Measurements from ENCODE around the gene MAPKAP1. TPM values are rescaled to one million over a fixed set of nuclear protein-coding genes. Genes with fewer than 3 reads are reported as not detected.

The MAPKAP1 gene
- total RNA-seq, 8 experiments from 2014 or later = 36.0 to 159 (median 58.8) TPM

DNA sequence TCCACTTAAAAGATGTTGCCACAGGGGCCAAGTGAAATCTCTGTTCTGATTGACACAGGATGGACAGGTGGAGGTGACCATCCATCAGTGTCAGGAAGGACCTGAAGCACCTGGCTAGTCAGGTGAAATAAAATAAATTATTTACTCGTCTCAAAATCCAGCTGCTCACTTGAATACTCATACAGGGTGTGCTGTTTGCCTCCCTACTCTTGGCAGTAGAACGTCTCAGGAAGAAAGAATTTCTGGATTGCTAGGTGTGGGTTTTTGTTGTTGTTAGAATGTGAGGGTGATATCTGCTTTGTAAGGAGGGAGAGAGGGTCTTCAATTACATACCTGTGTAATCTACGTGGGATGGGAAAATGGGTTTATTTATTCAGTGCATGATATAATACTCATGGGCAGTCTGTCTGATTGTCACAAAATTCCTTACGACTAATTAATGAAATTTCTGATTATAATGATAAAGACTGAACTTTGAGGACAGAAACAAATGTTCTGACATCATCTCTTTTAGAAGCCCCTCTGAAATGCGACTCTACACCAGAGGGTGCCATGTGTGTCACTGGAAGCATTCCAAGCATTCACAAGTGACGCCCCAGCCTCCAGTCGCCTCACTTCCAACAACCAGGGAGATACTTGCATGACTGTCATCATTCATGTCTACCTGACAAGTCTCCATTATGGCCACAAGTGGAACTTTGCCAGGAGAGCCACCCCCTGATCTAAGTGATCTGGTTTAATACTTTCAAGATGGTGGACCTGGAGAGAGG is 227.0 kb downstream of the MAPKAP1 start:
- Histone ChIP-seq H3K27ac (no peak overlapping the region), H3K4me1 (replicated peaks in 1 of 2) (peaks cover 9% of the 10 kb centered on the region in 2 donors), H3K4me3 (no peak overlapping the region)
- WGBS, 10 experiments = 78 to 100% (median 91%) methylated on average over 1 to 7 of the region's 7 CpGs; no CpG with 5 or more reads in 1 of the 10 experiments
- no peak for ATAC-seq (replicated peaks in 6 of 8)
- in situ Hi-C loops (cut with MboI; ENCODE audit: low pct_unique_long_range_greater_than_20kb in 2 of 9, low sequenced_read_pairs in 9 of 9, unreplicated experiment in 9 of 9) = no loop called here

DNA sequence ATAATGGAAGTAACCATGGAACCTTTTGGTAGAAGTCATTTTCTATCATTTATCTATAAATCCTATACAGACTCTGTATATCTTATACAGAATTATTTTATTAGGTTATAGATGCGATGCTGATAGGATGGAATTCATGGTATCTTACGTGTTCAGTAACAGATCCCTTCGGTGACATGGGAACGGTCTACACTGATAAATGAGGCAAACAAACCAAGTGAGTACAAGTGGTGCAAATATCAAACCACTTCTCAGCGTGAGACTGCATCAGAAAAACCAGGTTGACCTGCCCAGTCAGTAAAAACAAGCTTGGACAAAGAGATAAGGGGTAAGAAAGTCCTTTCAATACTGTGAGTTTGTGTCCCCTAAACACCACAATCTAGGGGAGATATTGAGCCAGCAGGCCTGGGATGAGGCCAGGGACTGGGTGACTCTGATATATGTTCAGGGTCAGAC is 229.9 kb downstream of the MAPKAP1 start:
- no peak for ATAC-seq (replicated peaks in 6 of 8)
- H3K4me3 ChIP-seq = no peak overlapping the region
- in situ Hi-C loops (cut with MboI; ENCODE audit: low pct_unique_long_range_greater_than_20kb in 2 of 9, low sequenced_read_pairs in 9 of 9, unreplicated experiment in 9 of 9) = no loop called here
- 87 to 100% (median 96%) methylated on average over 4 to 5 of the region's 5 CpGs; no CpG with 5 or more reads in 3 of the 10 experiments for WGBS, 10 experiments
- no peak overlapping the region for H3K27ac ChIP-seq
- peaks cover 31 to 34% of the 10 kb centered on the region in 2 donors for H3K4me1 ChIP-seq (replicated peaks in 1 of 2)

DNA sequence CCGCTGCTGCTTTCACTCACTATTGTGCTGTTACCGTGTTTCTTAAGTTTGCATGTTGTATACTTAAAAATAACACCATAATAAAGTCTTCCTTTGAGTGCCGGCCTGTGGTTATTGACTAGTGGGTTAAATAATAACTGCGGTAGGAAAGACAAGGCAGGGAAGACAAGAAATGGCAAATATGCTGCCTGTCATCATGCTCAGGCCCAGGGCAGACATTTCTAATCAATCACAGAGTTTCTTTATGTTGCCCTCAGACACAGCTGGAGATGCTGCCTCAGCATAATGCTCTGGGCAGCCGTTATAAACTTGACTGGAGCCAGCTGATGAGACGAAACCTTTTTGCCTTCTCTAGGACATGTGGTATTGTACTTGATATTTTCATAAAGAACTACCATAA is 230.4 kb downstream of the MAPKAP1 start:
- Histone ChIP-seq H3K4me1 (replicated peaks in 1 of 2) (peaks cover 36 to 39% of the 10 kb centered on the region in 2 donors), H3K4me3 (no peak overlapping the region), H3K27ac (no peak overlapping the region)
- in situ Hi-C loops (cut with MboI; ENCODE audit: low pct_unique_long_range_greater_than_20kb in 2 of 9, low sequenced_read_pairs in 9 of 9, unreplicated experiment in 9 of 9) = no loop called here
- ATAC-seq (replicated peaks in 6 of 8) = no peak
- WGBS, 10 experiments = 28 to 100% (median 53%) methylated on average over 1 to 6 of the region's 6 CpGs

DNA sequence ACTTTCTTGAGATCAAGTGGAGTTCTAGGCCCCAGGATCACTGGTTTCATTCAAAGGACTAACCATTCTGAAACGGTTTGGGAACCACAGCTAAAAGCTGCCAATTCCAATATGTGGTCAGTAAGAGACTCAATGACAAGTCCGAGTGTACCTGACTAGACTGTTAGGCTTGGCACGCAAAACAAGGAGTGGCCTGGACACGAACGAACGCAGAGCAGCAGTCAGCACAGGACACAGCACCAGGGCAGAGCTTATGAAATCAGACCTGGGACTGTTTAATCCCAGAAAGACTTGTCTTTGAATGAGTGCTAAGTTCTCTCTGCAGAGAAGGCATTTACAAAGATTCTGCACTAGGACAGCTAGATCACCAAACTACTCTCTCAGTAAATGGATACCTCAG is 231.6 kb downstream of the MAPKAP1 start:
- WGBS, 10 experiments = 50 to 100% (median 87%) methylated on average over 1 to 5 of the region's 6 CpGs; no CpG with 5 or more reads in 1 of the 10 experiments
- Histone ChIP-seq H3K27ac (no peak overlapping the region), H3K4me3 (no peak overlapping the region), H3K4me1 (replicated peaks in 1 of 2) (peaks cover 48 to 51% of the 10 kb centered on the region in 2 donors)
- no peak for ATAC-seq (replicated peaks in 6 of 8)
- in situ Hi-C loops (cut with MboI; ENCODE audit: low pct_unique_long_range_greater_than_20kb in 2 of 9, low sequenced_read_pairs in 9 of 9, unreplicated experiment in 9 of 9) = no loop called here

DNA sequence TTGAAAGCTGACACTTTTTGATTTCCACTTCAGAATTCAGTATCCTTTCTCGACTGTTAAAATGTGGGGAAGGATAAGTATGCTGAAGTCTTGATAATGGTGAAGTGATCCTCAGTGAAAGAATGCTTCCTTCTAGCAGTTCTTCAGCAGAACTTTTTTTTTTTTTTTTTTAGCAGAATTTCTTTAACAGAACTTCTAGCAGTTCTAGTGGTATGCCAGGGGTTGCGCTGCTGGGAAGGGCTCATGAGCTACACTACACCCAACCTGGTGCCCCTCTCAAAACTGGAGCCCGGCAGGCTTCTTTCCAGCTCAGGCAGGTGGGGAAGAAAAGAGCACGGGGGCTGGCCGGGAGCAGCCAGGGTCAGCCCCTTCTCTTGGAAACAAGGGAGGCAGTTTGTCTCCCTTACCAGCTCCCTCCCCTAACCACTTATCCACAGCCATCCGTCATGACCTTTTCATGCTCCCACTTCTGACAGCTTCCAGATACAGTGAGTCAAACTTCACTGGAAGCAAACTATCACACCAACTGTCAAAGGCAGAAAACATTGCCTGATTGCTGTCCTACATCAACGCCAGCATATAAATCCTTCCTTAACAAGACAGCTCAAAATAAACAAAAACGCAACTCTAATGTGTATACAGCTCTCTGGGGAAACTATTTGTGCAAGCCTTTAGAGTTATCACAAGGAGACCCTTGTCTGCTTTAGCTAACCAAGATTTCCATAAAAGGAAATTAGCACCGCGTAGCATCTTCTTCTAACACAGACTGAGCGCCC is 233.9 kb downstream of the MAPKAP1 start:
- ATAC-seq (replicated peaks in 6 of 8) = peak; percentile 32 to 82 (median 66)

DNA sequence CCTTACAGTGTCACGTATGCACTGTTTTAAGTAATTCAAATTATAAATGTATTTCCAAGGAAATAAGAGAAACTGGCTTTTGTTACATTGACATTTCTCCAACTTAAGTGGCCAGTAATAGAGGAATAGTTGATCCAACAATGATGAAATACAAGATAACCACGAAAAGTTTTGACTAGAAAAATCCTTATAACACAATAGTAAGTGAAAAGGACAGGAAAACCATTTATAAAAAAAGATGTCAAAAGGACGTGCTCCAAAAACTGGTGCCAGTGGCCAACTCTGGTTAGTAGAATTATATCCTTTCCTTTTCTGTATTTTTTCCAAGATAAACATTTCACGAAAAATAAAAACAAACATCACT is 234.5 kb downstream of the MAPKAP1 start:
- no peak overlapping the region for H3K27ac ChIP-seq
- 40 to 90% (median 85%) methylated on average over 3 to 4 of the region's 4 CpGs; no CpG with 5 or more reads in 1 of the 10 experiments for WGBS, 10 experiments
- in situ Hi-C loops (cut with MboI; ENCODE audit: low pct_unique_long_range_greater_than_20kb in 2 of 9, low sequenced_read_pairs in 9 of 9, unreplicated experiment in 9 of 9) = no loop called here

More for the DNA sequence above, 233.9 kb downstream of the MAPKAP1 start:
- Histone ChIP-seq H3K4me1 (replicated peaks in 1 of 2) (peaks cover 69 to 74% of the 10 kb centered on the region in 2 donors), H3K4me3 (no peak overlapping the region), H3K27ac (no peak overlapping the region)
- in situ Hi-C loops (cut with MboI; ENCODE audit: low pct_unique_long_range_greater_than_20kb in 2 of 9, low sequenced_read_pairs in 9 of 9, unreplicated experiment in 9 of 9) = no loop called here
- WGBS, 10 experiments = 30 to 64% (median 44%) methylated on average over 1 to 10 of the region's 11 CpGs; no CpG with 5 or more reads in 1 of the 10 experiments

DNA sequence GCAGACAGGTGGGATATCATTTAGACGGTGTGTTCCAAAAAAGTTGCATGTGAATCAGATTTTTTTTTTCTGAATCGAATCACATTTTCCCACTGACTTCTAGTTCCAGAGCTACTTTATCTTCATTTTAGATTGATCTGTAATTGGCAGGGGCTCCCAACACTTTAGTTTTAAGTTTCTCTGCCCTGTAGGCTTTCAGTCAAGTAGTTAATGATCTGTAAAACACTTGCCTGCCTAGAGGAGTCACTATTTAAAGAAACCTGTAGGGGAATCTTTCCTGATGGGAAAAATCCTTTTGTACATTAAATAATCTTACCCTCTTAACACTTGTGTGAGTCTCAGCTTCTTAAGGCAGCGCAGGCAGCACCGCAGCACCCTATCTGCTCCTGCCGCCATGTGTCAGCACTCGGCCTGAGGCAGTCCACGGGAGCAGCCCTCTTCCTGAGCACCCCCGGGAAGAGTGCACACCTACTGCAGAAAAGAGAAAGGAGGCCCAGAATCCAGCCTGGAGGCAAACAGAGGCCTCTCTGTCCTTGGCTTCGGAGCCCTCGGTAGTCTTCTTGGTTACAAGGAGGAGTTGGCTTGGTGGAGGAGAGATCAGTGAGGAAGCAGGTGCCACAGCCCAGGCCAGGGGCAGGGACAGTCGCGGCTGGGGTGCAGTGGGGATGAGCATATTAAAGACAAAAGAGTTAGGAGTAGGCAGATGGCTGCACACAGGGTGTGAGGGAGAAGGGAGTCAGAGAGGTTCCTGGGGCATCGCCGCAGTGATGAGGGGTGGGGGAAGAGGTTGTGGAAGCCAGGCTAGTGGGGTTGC is 236.0 kb downstream of the MAPKAP1 start:
- Histone ChIP-seq H3K27ac (peak overlapping the region; percentile 22 to 52), H3K4me1 (replicated peaks in 1 of 2) (peaks cover 87 to 96% of the 10 kb centered on the region in 2 donors), H3K4me3 (no peak overlapping the region)
- ATAC-seq (replicated peaks in 6 of 8) = peak in 5 of 8 experiments; percentile 19 to 38 (median 26)
- WGBS, 10 experiments = 45 to 100% (median 93%) methylated on average over 1 to 8 of the region's 14 CpGs; no CpG with 5 or more reads in 3 of the 10 experiments
- in situ Hi-C loops (cut with MboI; ENCODE audit: low pct_unique_long_range_greater_than_20kb in 2 of 9, low sequenced_read_pairs in 9 of 9, unreplicated experiment in 9 of 9) = no loop called here

More for the DNA sequence above, 234.5 kb downstream of the MAPKAP1 start:
- H3K4me1 ChIP-seq (replicated peaks in 1 of 2) = peaks cover 75 to 80% of the 10 kb centered on the region in 2 donors
- no peak overlapping the region for H3K4me3 ChIP-seq
- ATAC-seq (replicated peaks in 6 of 8) = no peak

DNA sequence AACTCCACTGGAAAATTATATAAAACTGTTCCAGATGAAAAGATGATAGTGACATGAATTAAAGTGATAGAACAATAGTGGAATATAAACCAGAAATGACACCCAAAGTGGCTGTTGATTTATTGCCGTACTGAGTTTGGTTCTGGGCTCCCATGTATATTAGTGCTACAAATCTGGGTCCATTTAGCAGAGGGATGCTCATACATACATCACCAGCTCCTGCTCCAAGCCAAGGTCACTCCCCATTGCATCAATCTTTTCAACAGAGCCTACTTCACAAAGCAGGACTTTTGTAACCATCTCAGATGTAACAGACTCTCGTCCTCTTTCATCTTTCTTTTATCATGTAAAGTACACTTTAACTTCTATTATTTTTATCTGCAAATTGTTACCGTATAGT is 236.8 kb downstream of the MAPKAP1 start:
- no peak overlapping the region for H3K27ac ChIP-seq
- peak in 5 of 8 experiments; percentile 15 to 67 (median 55) for ATAC-seq (replicated peaks in 6 of 8)
- H3K4me3 ChIP-seq = no peak overlapping the region
- H3K4me1 ChIP-seq (replicated peaks in 1 of 2) = peaks cover 82 to 100% of the 10 kb centered on the region in 2 donors
- WGBS, 10 experiments = 25 to 100% (median 83%) methylated on average over 2 to 3 of the region's 3 CpGs; no CpG with 5 or more reads in 3 of the 10 experiments
- in situ Hi-C loops (cut with MboI; ENCODE audit: low pct_unique_long_range_greater_than_20kb in 2 of 9, low sequenced_read_pairs in 9 of 9, unreplicated experiment in 9 of 9) = no loop called here

DNA sequence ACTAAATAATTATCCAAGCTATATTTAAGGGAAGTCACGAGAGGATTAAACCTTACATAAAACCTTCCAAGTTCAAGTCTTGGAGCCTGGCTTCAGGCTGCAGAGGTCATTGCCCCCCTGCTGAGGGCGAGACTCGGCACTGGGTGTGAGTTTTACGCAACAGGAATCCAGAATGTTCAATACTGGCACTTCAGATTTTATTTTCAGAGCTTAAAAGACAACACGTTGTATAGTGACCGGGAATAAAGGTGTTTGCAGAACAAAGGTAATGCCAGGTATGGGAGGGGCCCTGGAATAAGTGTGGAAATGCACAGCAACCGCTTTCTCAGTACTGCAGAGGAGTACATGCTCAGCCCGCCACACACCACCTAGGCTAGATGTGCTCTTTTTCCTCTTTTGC is 238.4 kb downstream of the MAPKAP1 start:
- ATAC-seq (replicated peaks in 6 of 8) = no peak
- 69 to 100% (median 92%) methylated on average over 2 to 8 of the region's 8 CpGs for WGBS, 10 experiments
- H3K4me3 ChIP-seq = no peak overlapping the region
- in situ Hi-C loops (cut with MboI; ENCODE audit: low pct_unique_long_range_greater_than_20kb in 2 of 9, low sequenced_read_pairs in 9 of 9, unreplicated experiment in 9 of 9) = no loop called here
- peaks cover 85 to 99% of the 10 kb centered on the region in 2 donors for H3K4me1 ChIP-seq (replicated peaks in 1 of 2)
- peak overlapping the region in 1 of 2 donors; percentile 46 for H3K27ac ChIP-seq

DNA sequence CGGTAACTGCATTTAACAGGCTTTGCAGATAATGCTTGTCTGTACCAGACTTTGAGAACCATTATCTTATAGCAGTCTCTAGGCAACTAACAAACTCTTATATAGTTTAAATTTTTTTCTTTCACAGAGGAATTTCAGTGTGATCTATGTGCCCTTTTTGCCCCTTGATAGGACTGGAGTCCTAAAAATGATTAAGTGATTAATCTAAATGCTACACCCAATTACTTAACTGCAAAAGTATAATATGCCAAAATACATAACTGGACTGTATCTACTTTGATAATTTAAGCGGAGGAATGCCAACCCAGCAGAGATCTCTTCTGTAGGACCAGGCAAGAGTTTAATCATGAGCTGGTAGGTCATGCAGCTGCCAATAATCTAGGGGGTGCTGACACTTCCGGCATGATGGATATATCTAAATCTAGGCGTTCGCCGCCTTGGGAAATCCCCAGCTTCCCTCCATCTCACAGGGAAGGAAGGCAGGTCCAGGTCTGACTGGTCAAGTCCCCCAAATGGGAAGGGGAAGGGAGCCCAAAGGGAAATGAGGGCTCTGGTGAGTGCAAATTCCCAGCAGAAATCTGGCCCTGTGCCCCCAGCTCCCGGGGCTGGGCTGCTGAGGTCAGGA is 239.8 kb downstream of the MAPKAP1 start:
- WGBS, 10 experiments = 53 to 100% (median 73%) methylated on average over 1 to 7 of the region's 7 CpGs; no CpG with 5 or more reads in 1 of the 10 experiments
- Histone ChIP-seq H3K27ac (peak overlapping the region in 1 of 2 donors; percentile 56), H3K4me3 (no peak overlapping the region), H3K4me1 (replicated peaks in 1 of 2) (peaks cover 89 to 99% of the 10 kb centered on the region in 2 donors)
- in situ Hi-C loops (cut with MboI; ENCODE audit: low pct_unique_long_range_greater_than_20kb in 2 of 9, low sequenced_read_pairs in 9 of 9, unreplicated experiment in 9 of 9) = no loop called here
- no peak for ATAC-seq (replicated peaks in 6 of 8)

DNA sequence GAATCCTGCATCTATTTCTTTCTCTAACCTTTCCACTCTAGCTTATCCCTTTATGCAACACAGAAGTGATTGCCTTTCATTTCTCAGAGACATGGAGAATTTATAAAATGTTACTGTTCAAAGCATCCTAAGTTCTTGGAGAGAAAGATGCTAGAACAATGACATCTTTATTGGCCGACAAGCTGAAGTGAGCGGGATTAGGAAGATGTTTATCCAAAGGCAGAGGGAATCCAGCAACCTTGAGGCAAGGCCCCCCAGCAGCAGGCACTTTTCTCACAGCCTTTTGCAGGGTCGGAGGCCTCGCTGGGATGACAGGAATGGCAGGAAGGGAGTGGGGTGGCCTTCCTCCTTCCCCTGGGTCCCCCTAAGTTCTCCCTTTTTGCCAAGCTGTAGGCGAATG is 240.6 kb downstream of the MAPKAP1 start:
- 80 to 100% (median 90%) methylated on average over 1 to 4 of the region's 5 CpGs; no CpG with 5 or more reads in 3 of the 10 experiments for WGBS, 10 experiments

More for the DNA sequence above, 240.6 kb downstream of the MAPKAP1 start:
- Histone ChIP-seq H3K4me1 (replicated peaks in 1 of 2) (peaks cover 89 to 99% of the 10 kb centered on the region in 2 donors), H3K4me3 (no peak overlapping the region), H3K27ac (no peak overlapping the region)
- in situ Hi-C loops (cut with MboI; ENCODE audit: low pct_unique_long_range_greater_than_20kb in 2 of 9, low sequenced_read_pairs in 9 of 9, unreplicated experiment in 9 of 9) = no loop called here
- ATAC-seq (replicated peaks in 6 of 8) = no peak
